BLaER1 (cell line): ENCODE data around the gene TNFRSF19.
A peak's percentile ranks its signal among the peaks of the same experiment; 100 is the strongest.

Source experiments
- H3K27ac ChIP-seq: shearing (Covaris generic); formaldehyde crosslinking; 2 replicates; pipeline ENCODE4 v1.8.1; 2022
- H3K27me3 ChIP-seq: shearing (Covaris generic); formaldehyde crosslinking; 2 replicates; pipeline ENCODE4 v1.8.1; 2022
- H3K36me3 ChIP-seq: shearing (Covaris generic); formaldehyde crosslinking; 2 replicates; pipeline ENCODE4 v1.8.1; 2022
- H3K4me1 ChIP-seq: shearing (Covaris generic); formaldehyde crosslinking; 2 replicates; pipeline ENCODE4 v1.8.1; 2022
- H3K4me2 ChIP-seq: shearing (Covaris generic); formaldehyde crosslinking; 2 replicates; pipeline ENCODE4 v1.8.1; 2022
- H3K4me3 ChIP-seq: shearing (Covaris generic); formaldehyde crosslinking; 2 replicates; pipeline ENCODE4 v1.8.1; 2022
- H3K9ac ChIP-seq: shearing (Covaris generic); formaldehyde crosslinking; 2 replicates; pipeline ENCODE4 v1.8.1; 2022
- H3K9me3 ChIP-seq: shearing (Covaris generic); formaldehyde crosslinking; 2 replicates; pipeline ENCODE4 v1.8.1; 2022
- H4K20me1 ChIP-seq: shearing (Covaris generic); formaldehyde crosslinking; 2 replicates; pipeline ENCODE4 v1.8.1; 2022
- Cebpa-rat ChIP-seq: shearing (Covaris generic); IDR thresholded peaks from 2 replicates; pipeline ENCODE4 v1.8.1; 2022

TNFRSF19 gene

DNA sequence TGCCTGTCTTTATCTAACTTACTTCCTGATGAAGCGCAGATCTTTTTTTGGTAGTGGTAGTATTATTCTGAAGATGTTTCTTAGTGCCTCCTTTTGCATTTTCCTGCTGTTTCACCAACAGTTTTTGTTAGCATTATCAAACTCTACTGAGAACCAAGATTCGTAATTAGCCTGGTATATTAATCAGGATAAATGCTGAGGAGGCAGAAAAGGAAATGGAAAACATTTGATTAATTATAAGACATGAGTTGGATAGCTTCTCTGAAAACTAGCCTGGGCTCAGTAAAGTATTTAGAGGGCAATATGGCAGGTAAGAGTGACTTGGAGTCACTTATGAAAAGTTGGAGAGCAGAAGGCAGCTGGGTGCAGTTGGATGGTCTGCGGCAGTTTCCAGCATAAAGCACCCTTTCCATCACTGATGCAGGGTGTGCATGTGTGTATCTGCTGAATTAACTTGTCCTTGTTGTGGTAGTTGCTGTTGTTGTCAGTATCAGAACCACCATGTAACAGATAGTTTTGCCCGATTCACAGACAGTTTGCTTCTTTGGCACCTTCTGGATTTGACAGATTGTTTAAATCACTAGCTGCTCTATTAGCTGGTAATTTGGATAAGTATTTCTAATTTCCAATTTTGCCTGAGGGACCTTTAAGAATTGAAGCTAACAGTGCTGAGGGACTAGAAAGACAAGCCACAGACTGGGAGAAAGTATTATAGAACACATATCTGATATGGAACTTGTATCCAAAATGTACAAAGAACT, 6.9 kb upstream of the TNFRSF19 start:
- Histone ChIP-seq H3K9me3 (no peaks in the 10 kb centered on the region), H3K4me2 (no peak overlapping the region), H4K20me1 (no peaks in the 10 kb centered on the region), H3K36me3 (no peaks in the 10 kb centered on the region), H3K27ac (no peak overlapping the region), H3K9ac (no peak overlapping the region), H3K27me3 (no peaks in the 10 kb centered on the region), H3K4me3 (no peak overlapping the region), H3K4me1 (no peaks in the 10 kb centered on the region)
- no peak for TF ChIP-seq Cebpa-rat

DNA sequence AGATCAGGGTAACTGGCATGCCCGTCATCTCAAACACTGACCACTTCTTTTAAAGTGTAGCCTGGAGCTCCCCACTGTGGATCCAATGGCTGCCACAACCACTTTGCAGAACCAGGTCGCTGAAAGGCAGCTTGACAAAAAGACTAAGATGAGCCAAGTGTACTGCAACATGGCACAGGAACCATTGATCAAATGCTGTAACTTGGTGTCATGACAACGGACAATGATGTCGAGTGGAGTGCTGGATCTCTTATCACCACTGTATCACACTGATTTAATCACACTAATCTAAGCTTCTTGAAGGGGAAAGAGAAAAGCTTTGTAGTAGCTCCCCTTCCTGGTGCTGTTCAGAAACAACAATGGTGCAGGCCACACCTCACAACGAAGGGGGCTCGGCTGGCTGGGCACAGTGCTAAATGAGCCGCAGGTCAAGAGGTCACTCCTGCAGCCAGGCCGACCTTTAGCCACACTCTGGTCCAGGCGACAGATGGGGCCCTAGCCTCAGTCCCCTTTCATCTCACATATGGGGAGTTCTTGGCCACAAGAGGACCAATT, 2.2 kb upstream of the TNFRSF19 start:
- H3K9me3 ChIP-seq = no peaks in the 10 kb centered on the region
- no peaks in the 10 kb centered on the region for H4K20me1 ChIP-seq
- H3K4me2 ChIP-seq = no peak overlapping the region
- TF ChIP-seq Cebpa-rat = no peak
- H3K36me3 ChIP-seq = no peaks in the 10 kb centered on the region
- H3K4me1 ChIP-seq = no peaks in the 10 kb centered on the region
- no peak overlapping the region for H3K9ac ChIP-seq
- H3K27me3 ChIP-seq = no peaks in the 10 kb centered on the region
- no peak overlapping the region for H3K4me3 ChIP-seq
- no peak overlapping the region for H3K27ac ChIP-seq

DNA sequence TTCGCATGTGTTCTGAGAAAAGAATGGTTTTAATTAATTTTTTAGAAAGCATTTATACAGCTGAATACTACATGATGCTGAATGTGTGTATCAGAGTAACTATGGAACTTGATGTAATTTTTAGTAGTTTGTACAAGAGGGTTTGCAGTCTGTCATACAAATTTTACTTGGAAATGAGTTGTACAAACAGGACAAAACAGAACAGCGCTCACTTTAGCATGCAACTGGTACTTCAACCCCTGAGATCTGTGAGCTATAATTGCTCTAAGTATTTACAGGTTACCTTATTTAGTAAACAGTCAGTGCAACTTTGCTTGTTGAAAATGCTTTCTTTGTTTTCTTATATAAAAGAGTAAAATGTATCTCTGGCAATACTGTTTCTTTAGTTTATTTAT, 706 bp downstream of the TNFRSF19 start:
- H3K27ac ChIP-seq = no peak overlapping the region
- H3K4me1 ChIP-seq = no peaks in the 10 kb centered on the region
- no peak overlapping the region for H3K4me3 ChIP-seq

DNA sequence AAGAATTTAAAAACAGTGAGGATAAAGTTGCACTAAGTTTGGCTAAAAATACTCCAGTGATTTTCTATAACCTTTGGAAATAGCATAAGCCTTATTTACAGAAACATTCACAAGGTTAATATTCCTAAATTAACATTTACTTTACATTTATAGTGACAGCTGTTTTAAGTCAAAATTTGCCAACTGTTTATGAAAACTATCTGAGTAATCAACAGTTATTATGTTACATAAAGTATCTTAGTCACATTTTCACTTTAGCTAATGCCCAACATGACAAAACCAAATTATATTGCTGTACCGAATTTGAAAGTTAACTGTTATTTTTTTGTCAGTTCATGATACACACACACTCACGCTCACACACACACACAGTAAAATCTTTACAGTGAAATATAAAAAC, 1.2 kb downstream of the TNFRSF19 start:
- no peaks in the 10 kb centered on the region for H3K27me3 ChIP-seq
- H3K4me1 ChIP-seq = no peaks in the 10 kb centered on the region
- no peak overlapping the region for H3K27ac ChIP-seq
- H4K20me1 ChIP-seq = no peaks in the 10 kb centered on the region
- no peak overlapping the region for H3K9ac ChIP-seq
- H3K4me3 ChIP-seq = no peak overlapping the region
- TF ChIP-seq Cebpa-rat = no peak
- no peaks in the 10 kb centered on the region for H3K9me3 ChIP-seq
- no peaks in the 10 kb centered on the region for H3K36me3 ChIP-seq
- no peak overlapping the region for H3K4me2 ChIP-seq

More for the DNA sequence above, 706 bp downstream of the TNFRSF19 start:
- Histone ChIP-seq H3K27me3 (no peaks in the 10 kb centered on the region), H3K36me3 (no peaks in the 10 kb centered on the region), H3K9me3 (no peaks in the 10 kb centered on the region), H3K9ac (no peak overlapping the region), H3K4me2 (no peak overlapping the region), H4K20me1 (no peaks in the 10 kb centered on the region)
- TF ChIP-seq Cebpa-rat = no peak

DNA sequence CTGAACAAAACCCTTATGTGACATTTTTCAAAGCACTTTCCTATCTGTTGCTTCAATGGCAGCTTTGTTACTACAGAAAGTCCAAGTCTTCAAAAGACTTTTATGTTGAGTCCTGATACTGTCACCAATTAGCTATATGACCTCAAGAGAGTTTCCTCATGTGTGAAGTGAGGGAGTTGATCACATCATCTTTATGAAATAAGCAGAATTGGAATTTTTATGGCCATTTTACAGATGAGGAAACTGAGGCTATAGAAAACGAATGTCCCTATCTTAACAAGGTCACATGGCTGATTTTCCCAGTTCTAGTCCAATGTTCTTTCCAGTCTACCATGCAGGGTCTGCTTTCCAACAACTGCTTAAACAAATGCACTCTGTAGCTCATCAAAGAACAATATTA, 2.6 kb downstream of the TNFRSF19 start:
- Histone ChIP-seq H3K4me1 (no peaks in the 10 kb centered on the region), H3K4me3 (no peak overlapping the region), H3K27me3 (no peaks in the 10 kb centered on the region), H3K4me2 (no peak overlapping the region), H3K9ac (no peak overlapping the region), H3K27ac (no peak overlapping the region), H3K9me3 (no peaks in the 10 kb centered on the region), H3K36me3 (no peaks in the 10 kb centered on the region), H4K20me1 (no peaks in the 10 kb centered on the region)
- no peak for TF ChIP-seq Cebpa-rat

DNA sequence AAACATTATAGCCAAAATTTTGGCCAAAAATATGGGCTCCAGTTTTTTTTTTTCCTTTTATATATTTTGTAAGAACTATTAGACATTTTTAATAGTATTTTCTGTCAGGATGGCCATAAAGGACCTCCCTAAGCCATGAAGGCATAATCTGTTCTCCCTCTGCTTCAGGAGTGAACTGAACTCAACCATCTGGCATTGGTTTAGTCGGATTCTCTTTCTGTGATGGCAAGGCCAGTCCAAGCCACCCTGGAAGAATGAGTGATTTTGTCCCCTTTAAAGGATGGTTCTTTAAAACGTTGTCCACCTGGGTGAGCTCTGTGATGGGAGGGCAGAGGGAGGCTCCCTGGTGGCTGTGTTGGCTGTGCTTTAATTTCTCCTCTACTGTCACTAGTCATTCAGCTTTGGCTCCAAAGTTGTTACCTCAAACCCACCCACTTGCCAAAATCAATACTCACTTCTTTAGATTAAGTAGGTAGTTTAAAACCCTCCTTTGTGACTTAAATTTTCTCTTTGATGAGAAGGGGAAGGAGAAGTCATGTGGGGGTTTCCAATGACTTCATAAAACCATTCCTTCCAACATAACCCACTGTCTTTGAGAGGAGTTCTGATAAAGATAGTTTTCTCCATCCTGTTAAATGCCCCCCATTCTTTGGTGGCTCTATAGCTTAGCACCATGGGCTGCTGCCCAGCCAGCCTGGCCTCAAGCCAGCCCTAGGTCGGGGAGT, 4.4 kb downstream of the TNFRSF19 start:
- no peak overlapping the region for H3K4me2 ChIP-seq
- H3K27ac ChIP-seq = no peak overlapping the region
- H3K9me3 ChIP-seq = no peaks in the 10 kb centered on the region
- no peak for TF ChIP-seq Cebpa-rat
- H3K9ac ChIP-seq = no peak overlapping the region
- H3K4me3 ChIP-seq = no peak overlapping the region
- no peaks in the 10 kb centered on the region for H3K36me3 ChIP-seq
- H3K4me1 ChIP-seq = peaks cover 7% of the 10 kb centered on the region; the same call in 1 of the 2 replicates
- H4K20me1 ChIP-seq = peaks cover 2% of the 10 kb centered on the region; the same call in 1 of the 2 replicates
- peaks cover 4% of the 10 kb centered on the region for H3K27me3 ChIP-seq

DNA sequence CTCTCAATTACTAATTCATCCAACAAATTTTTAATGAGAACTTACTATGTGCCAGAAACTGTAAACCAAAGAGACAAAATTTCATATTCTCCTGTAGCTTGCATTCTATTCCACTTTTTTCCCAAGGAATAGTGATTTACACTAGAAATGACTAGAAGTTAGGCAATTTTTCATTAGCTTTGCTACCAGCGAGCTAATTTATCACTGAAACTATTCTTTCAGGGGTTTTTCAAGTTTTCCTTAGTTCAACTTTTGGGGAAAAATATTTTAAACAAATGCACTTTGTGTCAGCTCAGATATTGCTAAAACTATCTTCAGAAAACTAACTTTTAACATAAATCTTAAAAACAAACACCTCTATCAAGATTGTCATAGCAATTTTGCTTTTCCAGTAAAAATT, 5.4 kb downstream of the TNFRSF19 start:
- Histone ChIP-seq H3K36me3 (no peaks in the 10 kb centered on the region), H3K4me3 (no peak overlapping the region)

DNA sequence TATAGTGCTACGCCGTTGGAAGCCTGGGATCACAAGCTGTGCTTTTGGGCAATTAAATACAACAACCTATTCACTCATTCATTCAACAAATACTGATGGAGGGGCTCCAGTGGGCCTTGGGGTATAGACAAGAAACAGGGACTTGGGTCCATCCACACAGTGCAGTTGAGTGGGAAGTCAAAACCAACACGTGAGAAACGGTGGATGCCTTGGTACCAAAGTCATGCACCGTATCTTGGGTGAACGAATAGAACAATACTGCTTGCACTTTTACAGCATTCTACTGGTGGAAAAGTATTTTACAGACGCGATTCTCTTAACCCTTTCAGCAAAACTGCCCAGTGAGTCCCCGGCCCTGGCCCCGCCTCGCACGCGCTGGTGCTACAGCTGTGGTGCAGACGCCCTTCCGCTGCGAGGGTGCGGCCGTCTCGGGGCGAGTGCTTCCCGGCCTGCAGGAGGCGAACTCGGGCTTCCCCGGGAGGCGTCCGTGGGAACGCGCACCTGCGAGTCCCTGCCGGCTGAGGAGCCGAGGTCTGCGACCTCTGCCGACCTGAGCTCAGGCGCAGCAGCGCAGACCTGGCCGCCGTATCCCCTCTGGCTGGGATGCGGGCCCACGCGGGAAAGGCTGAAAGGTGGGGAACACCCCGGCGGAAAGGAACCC, 8.3 kb downstream of the TNFRSF19 start:
- H3K36me3 ChIP-seq = no peaks in the 10 kb centered on the region
- H3K4me3 ChIP-seq = peak overlapping the region; percentile 78
- H4K20me1 ChIP-seq = peaks cover 12% of the 10 kb centered on the region; the same call in 1 of the 2 replicates
- peaks cover 25% of the 10 kb centered on the region for H3K27me3 ChIP-seq
- no peak for TF ChIP-seq Cebpa-rat
- no peaks in the 10 kb centered on the region for H3K9me3 ChIP-seq
- peak overlapping the region; percentile 66 for H3K9ac ChIP-seq
- H3K27ac ChIP-seq = peak overlapping the region; percentile 62
- peaks cover 13% of the 10 kb centered on the region; the same call in 1 of the 2 replicates for H3K4me1 ChIP-seq
- peak overlapping the region; percentile 98 for H3K4me2 ChIP-seq

More for the DNA sequence above, 5.4 kb downstream of the TNFRSF19 start:
- H3K9me3 ChIP-seq = no peaks in the 10 kb centered on the region
- no peak overlapping the region for H3K27ac ChIP-seq
- peaks cover 15% of the 10 kb centered on the region for H3K27me3 ChIP-seq
- H3K4me1 ChIP-seq = peaks cover 13% of the 10 kb centered on the region; the same call in 1 of the 2 replicates
- TF ChIP-seq Cebpa-rat = no peak
- peaks cover 11% of the 10 kb centered on the region; the same call in 1 of the 2 replicates for H4K20me1 ChIP-seq
- no peak overlapping the region for H3K9ac ChIP-seq
- H3K4me2 ChIP-seq = no peak overlapping the region

DNA sequence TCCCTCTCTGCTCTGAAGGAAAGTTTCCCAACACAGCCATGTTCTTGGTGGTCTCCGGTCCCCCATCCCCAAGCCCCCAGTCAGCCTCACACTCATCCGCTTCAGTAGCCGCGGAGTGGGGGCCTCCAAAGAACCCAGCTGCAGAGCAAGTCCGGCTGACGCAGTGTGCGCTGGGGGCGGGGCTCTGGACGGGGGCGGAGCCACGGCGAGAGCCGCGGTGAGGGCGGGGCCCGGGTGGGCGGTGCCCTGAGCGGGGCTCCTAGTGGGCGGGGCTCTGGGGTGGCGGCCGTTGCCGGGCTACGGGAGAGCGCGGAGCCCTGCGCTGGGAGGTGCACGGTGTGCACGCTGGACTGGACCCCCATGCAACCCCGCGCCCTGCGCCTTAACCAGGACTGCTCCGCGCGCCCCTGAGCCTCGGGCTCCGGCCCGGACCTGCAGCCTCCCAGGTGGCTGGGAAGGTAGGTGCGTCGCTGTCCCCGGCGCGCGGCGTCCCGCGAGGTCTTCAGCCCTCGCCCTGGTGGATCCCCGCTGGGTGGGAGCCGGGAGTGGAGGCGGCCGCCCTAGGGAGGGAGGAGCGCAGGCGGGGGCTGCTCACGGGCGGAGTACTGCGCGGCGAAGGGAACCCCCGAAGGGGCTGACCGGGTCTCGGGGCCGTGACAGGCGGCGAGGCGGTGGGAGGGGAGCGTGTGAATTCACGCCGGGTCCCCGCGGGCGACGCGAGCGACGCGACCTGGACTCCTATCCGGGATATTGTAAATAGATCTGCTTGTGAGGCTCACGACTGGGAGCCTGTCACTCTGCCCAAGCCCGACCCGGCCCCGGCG, 9.1 kb downstream of the TNFRSF19 start:
- no peaks in the 10 kb centered on the region for H3K36me3 ChIP-seq
- no peaks in the 10 kb centered on the region for H3K9me3 ChIP-seq
- peak overlapping the region; percentile 62 for H3K27ac ChIP-seq
- H3K4me3 ChIP-seq = peak overlapping the region; percentile 78
- H4K20me1 ChIP-seq = peaks cover 12% of the 10 kb centered on the region; the same call in 1 of the 2 replicates
- no peak for TF ChIP-seq Cebpa-rat
- peak overlapping the region; percentile 98 for H3K4me2 ChIP-seq
- H3K9ac ChIP-seq = peak overlapping the region; percentile 66
- H3K4me1 ChIP-seq = peaks cover 13% of the 10 kb centered on the region; the same call in 1 of the 2 replicates
- H3K27me3 ChIP-seq = peaks cover 25% of the 10 kb centered on the region
